ENCODE measurements around the gene CAMTA1. TPM values are rescaled to one million over a fixed set of nuclear protein-coding genes. Genes with fewer than 3 reads are reported as not detected.

Gene CAMTA1
- total RNA-seq, 5 donors from 2014 or later (not counting 1 experiment from before 2014, with no cell fraction given) = 29.7 to 37.4 (median 34.6) TPM

Other genes with a start within 250 kb of the CAMTA1 start
- 10 to 100 TPM; 48.6 to 66.6 (median 58.7) TPM for gene NOL9, start 230.9 kb upstream of the CAMTA1 start, total RNA-seq
- not detected for gene TAS1R1, start 230.1 kb upstream of the CAMTA1 start, total RNA-seq
- gene ZBTB48, start 205.5 kb upstream of the CAMTA1 start, total RNA-seq = 10 to 100 TPM; 42.2 to 82.3 (median 70.3) TPM
- gene KLHL21, start 182.6 kb upstream of the CAMTA1 start, total RNA-seq = 10 to 100 TPM; 21.9 to 72.3 (median 61.6) TPM
- 10 to 100 TPM in 3 of 5 donors, 1 to 10 TPM in 2; 6.0 to 12.7 (median 11.9) TPM for gene PHF13, start 171.7 kb upstream of the CAMTA1 start, total RNA-seq
- gene THAP3, start 160.6 kb upstream of the CAMTA1 start, total RNA-seq = 10 to 100 TPM; 12.8 to 37.1 (median 26.1) TPM
- 10 to 100 TPM; 38.5 to 45.2 (median 42.1) TPM for gene DNAJC11, start 83.6 kb upstream of the CAMTA1 start, total RNA-seq

Measured in T-cell (primary cell).